Left ventricle myocardium inferior (tissue), 1 donor: ENCODE results near the gene APPL1. TPM values are rescaled to one million over a fixed set of nuclear protein-coding genes. Genes with fewer than 3 reads are reported as not detected.
"Not testable (repeated sequence)": the region's sequence is repeated elsewhere in the genome, so short reads cannot be mapped to it uniquely, and the experiment has no call there.

Experiments
- DNase-seq: peaks from one replicate; pipeline ENCODE4 v3.0.0-alpha.2; 2020
- H3K27ac ChIP-seq: fragments of 200-600 bp; replicated peaks from 2 replicates; pipeline ENCODE4 v1.8.0; 2021
- H3K27me3 ChIP-seq: fragments of 200-600 bp; 2 replicates; pipeline ENCODE4 v1.8.0; 2021; ENCODE audit warnings: low read depth
- H3K36me3 ChIP-seq: fragments of 200-600 bp; 2 replicates; pipeline ENCODE4 v1.8.0; 2021
- H3K4me1 ChIP-seq: fragments of 200-600 bp; 2 replicates; pipeline ENCODE4 v1.8.0; 2021
- H3K4me3 ChIP-seq: fragments of 200-600 bp; 2 replicates; pipeline ENCODE4 v1.8.0; 2021; ENCODE audit warnings: mild to moderate bottlenecking, moderate library complexity
- H3K9me3 ChIP-seq: fragments of 200-600 bp; replicated peaks from 2 replicates; pipeline ENCODE4 v1.8.0; 2021
- intact Hi-C: fragments of 100-400 bp; cut with micrococcal nuclease; formaldehyde crosslinking; loops from one replicate; pipeline ENCODE4 v1.11.0; 2022
- total RNA-seq: library from RNA; stranded (reverse); fragmentation: NEBNext Ultra II Directional; extraction: Animal tissue kit (Norgen Biotek cat#: 25700); gene quantifications from one replicate; pipeline ENCODE4 v1.2.1, GENCODE V29; 2021
- TF ChIP-seq, protein P1 (sequence below): fragments of 200-600 bp; IDR thresholded peaks from 2 replicates; pipeline ENCODE4 v1.8.0; 2021; ENCODE audit warnings: antibody characterized with exemption, mild to moderate bottlenecking, borderline replicate concordance
- donor health status: DM: no; HTN: yes; CAD: no; lungs with severe emphysema.

Gene APPL1
- total RNA-seq, 1 donor from 2014 or later: 51.4 TPM

DNA sequence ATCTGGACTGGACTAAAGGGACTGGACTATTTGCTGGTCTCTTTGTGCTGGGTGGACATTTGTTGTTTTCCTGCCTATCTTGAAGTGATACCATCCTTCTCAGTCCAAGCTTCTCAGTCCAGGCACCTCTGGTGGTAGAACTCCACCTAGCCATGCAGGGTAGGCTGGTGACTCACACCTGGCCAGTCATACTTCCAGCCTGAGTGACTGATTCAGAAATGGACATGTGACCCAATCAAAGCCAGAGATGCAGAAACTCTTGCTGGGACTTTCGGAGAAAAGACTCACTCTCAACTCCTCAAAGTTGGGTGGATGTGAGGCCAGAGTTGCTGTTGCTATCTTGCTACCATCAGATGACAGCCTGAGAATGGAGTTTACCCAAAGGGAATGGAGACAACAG lies 70.5 kb downstream of the APPL1 start:
- DNase-seq: no peak
- Histone ChIP-seq H3K36me3 (no peaks in the 10 kb centered on the region), H3K4me3 (no peak overlapping the region), H3K27me3 (no peaks in the 10 kb centered on the region), H3K4me1 (peaks cover 7% of the 10 kb centered on the region), H3K27ac (no peak overlapping the region), H3K9me3 (no peaks in the 10 kb centered on the region)
- TF ChIP-seq, protein P1, sequence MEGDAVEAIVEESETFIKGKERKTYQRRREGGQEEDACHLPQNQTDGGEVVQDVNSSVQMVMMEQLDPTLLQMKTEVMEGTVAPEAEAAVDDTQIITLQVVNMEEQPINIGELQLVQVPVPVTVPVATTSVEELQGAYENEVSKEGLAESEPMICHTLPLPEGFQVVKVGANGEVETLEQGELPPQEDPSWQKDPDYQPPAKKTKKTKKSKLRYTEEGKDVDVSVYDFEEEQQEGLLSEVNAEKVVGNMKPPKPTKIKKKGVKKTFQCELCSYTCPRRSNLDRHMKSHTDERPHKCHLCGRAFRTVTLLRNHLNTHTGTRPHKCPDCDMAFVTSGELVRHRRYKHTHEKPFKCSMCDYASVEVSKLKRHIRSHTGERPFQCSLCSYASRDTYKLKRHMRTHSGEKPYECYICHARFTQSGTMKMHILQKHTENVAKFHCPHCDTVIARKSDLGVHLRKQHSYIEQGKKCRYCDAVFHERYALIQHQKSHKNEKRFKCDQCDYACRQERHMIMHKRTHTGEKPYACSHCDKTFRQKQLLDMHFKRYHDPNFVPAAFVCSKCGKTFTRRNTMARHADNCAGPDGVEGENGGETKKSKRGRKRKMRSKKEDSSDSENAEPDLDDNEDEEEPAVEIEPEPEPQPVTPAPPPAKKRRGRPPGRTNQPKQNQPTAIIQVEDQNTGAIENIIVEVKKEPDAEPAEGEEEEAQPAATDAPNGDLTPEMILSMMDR: no peak
- intact Hi-C loops: no loop called here

DNA sequence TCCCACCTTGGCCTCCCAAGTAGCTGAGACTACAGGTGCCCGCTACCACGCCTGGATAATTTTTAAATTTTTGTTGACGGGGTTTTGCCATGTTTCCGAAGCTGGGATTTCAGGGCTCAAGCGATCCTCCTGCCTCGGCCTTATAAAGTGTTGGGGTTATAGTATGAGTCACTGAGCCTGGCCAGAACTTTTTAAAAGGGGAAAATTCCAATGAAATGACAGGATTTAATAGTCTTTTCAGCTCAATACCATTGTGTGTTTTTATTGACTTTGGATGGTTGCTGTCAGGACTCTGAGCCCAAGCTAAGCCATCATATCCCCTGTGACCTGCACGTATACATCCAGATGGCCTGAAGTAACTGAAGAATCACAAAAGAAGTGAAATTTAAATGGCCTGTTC lies 76.0 kb downstream of the APPL1 start:
- H3K4me3 ChIP-seq, DNase-seq, H3K27ac ChIP-seq, H3K36me3 ChIP-seq, H3K4me1 ChIP-seq, H3K27me3 ChIP-seq, intact Hi-C loops, H3K9me3 ChIP-seq: not testable (repeated sequence)

DNA sequence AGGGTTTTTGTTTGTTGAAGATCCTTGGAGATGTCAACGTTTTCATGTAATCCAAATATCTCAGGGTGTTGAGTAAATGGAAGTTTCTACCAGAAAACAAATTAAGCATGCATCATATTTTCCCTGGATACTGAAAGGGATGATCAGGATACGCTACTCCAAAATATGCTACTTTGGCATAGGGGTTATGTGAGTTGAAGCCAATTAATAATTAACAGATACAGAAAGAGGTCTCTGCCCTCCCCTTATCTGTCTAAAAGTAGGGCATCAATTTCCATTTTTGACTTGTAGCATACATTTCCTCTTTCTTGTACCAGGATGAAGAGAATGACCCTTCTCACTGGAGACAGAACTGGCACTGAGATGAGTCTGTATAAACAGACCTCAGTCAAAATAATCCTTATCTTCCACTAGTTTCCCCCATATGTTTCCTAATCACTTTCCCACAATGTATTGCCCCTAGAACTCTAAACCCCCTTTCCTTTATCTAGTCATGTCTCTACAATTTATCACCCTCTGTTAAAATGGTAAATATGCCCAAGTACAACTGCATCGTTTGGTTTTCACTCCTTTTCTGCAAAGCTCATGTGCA lies 82.3 kb downstream of the APPL1 start:
- H3K36me3 ChIP-seq: no peaks in the 10 kb centered on the region
- DNase-seq: no peak
- no peaks in the 10 kb centered on the region for H3K9me3 ChIP-seq
- H3K27ac ChIP-seq: no peak overlapping the region
- TF ChIP-seq, protein P1: no peak
- no peak overlapping the region for H3K4me3 ChIP-seq
- no peaks in the 10 kb centered on the region for H3K27me3 ChIP-seq
- intact Hi-C loops: no loop called here
- H3K4me1 ChIP-seq: no peaks in the 10 kb centered on the region

DNA sequence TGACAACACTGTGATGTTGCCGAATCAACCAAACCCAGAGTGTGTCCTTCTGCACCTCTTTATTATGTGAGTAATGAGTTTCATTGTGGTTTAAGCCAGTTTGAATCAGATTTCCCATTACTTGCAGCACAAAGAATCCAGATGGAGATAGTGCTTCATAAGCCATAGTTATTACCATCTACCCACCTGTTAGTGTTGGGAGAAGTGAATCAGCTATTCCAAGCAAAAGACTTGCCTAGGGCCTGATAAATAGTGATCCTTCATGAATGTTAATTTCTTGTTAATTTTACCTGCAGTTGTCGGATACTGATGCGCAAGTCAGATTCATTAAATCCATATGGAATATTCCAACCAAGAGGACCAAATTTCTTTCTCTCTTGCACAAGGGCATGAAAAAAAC lies 86.7 kb downstream of the APPL1 start:
- peaks cover 20% of the 10 kb centered on the region for H3K27me3 ChIP-seq
- TF ChIP-seq, protein P1: no peak
- H3K4me1 ChIP-seq: no peaks in the 10 kb centered on the region
- H3K36me3 ChIP-seq: no peaks in the 10 kb centered on the region
- DNase-seq: no peak
- no peak overlapping the region for H3K27ac ChIP-seq
- no peak overlapping the region for H3K4me3 ChIP-seq
- intact Hi-C loops: no loop called here
- peaks cover 17% of the 10 kb centered on the region for H3K9me3 ChIP-seq

Other genes with a start within 250 kb of the APPL1 start
- gene SPATA12, start 167.1 kb upstream of the APPL1 start, total RNA-seq: not detected
- 9.6 TPM for gene IL17RD, start 62.4 kb upstream of the APPL1 start, total RNA-seq
- gene HESX1, start 27.8 kb upstream of the APPL1 start, total RNA-seq: 0.30 TPM
- 23.3 TPM for gene ASB14, start 65.0 kb downstream of the APPL1 start, total RNA-seq